H1 (cell line): Measurements from ENCODE around the gene DRD1. TPM values are rescaled to one million over a fixed set of nuclear protein-coding genes. Genes with fewer than 3 reads are reported as not detected.

Experiments used
- CTCF ChIA-PET: fragments of 300-600 bp; sonication (Branson Sonifier 250); formaldehyde crosslinking; loops from one replicate; lab custom pipeline; 2021; ENCODE audit not compliant: partially characterized antibody; lab: Charles Lee
- POLR2A ChIA-PET: fragments of 300-600 bp; sonication (Branson Sonifier 250); formaldehyde crosslinking; loops from one replicate; lab custom pipeline; 2021; ENCODE audit warnings: inconsistent platforms; ENCODE audit not compliant: partially characterized antibody; lab: Charles Lee
- DNase-seq, 2 experiments: peaks; one replicate each; pipeline versions ENCODE4 v3.0.0 to v3.0.0-alpha.2; 2010 to 2022; ENCODE audit warnings: low spot score in 2 of 2, low read depth in 1 of 2, mixed read lengths in 1 of 2
- FAIRE-seq: peaks from 2 replicates; lab custom pipeline; 2011; peaks lifted over from hg19 to GRCh38; lab: Jason Lieb, UNC
- H2AFZ ChIP-seq: 2 replicates; pipeline ENCODE4 v1.8.1; 2012; ENCODE audit warnings: low read length, inconsistent platforms
- H2AK5ac ChIP-seq: 2 replicates; pipeline ENCODE4 v1.6.1; 2013; ENCODE audit warnings: low read depth, low read length
- H2BK120ac ChIP-seq: replicated peaks from 2 replicates; pipeline ENCODE3; 2013; ENCODE audit warnings: low read depth, low read length, inconsistent platforms
- H2BK12ac ChIP-seq: 2 replicates; pipeline ENCODE4 v1.6.1; 2013; ENCODE audit warnings: low read depth, low read length
- H2BK15ac ChIP-seq: 2 replicates; pipeline ENCODE4 v1.6.1; 2013; ENCODE audit warnings: low read length
- H2BK20ac ChIP-seq: 2 replicates; pipeline ENCODE4 v1.6.1; 2013; ENCODE audit warnings: low read length
- H2BK5ac ChIP-seq: 2 replicates; pipeline ENCODE4 v1.6.1; 2013; ENCODE audit warnings: low read depth, low read length
- H3K14ac ChIP-seq: 2 replicates; pipeline ENCODE4 v1.6.1; 2013; ENCODE audit warnings: inconsistent platforms; ENCODE audit not compliant: insufficient read length
- H3K18ac ChIP-seq: 2 replicates; pipeline ENCODE4 v1.6.1; 2013; ENCODE audit warnings: low read length; ENCODE audit errors: extremely low read depth
- H3K23ac ChIP-seq: 2 replicates; pipeline ENCODE4 v1.6.1; 2013; ENCODE audit warnings: inconsistent platforms; ENCODE audit not compliant: insufficient read length
- H3K23me2 ChIP-seq: 2 replicates; pipeline ENCODE4 v1.6.1; 2013; ENCODE audit warnings: low read depth, low read length
- H3K27ac ChIP-seq: 2 replicates; pipeline ENCODE4 v1.6.1; 2011; ENCODE audit warnings: low read depth, low read length, inconsistent platforms
- H3K27me3 ChIP-seq, 4 experiments: replicated peaks in 1 of 4; 1 replicate in 1 of 4; 2 replicates in 3 of 4; pipeline versions ENCODE4 v1.6.1 to v1.8.1; 2011 to 2013; ENCODE audit warnings: low read length in 3 of 4, mild to moderate bottlenecking in 3 of 4, inconsistent platforms in 2 of 4, mixed read lengths in 2 of 4, moderate library complexity in 1 of 4; ENCODE audit not compliant: control insufficient read depth in 3 of 4, insufficient read depth in 3 of 4; ENCODE audit errors: extremely low read depth in 1 of 4
- H3K36me3 ChIP-seq, 4 experiments: 2 replicates each; pipeline versions ENCODE4 v1.6.1 to v1.8.1; 2011 to 2013; ENCODE audit warnings: mild to moderate bottlenecking in 4 of 4, low read length in 3 of 4, moderate library complexity in 2 of 4, control low read depth in 1 of 4, inconsistent platforms in 1 of 4; ENCODE audit not compliant: insufficient read depth in 4 of 4, control insufficient read depth in 2 of 4
- H3K4ac ChIP-seq: replicated peaks from 2 replicates; pipeline ENCODE3; 2013; ENCODE audit warnings: low read length, low read depth, mixed read lengths, inconsistent platforms; ENCODE audit not compliant: insufficient read length
- H3K4me1 ChIP-seq, 4 experiments: replicated peaks in 1 of 4; 1 replicate in 1 of 4; 2 replicates in 3 of 4; pipeline versions ENCODE4 v1.6.1 to v1.8.1; 2011 to 2013; ENCODE audit warnings: low read length in 3 of 4, inconsistent platforms in 2 of 4, mixed read lengths in 1 of 4; ENCODE audit not compliant: insufficient read depth in 4 of 4, control insufficient read depth in 3 of 4
- H3K4me2 ChIP-seq, 2 experiments: 2 replicates each; pipeline versions ENCODE4 v1.6.1 to v1.8.1; 2011 to 2013; ENCODE audit warnings: low read depth in 2 of 2, low read length in 2 of 2, control low read depth in 1 of 2, inconsistent platforms in 1 of 2, mild to moderate bottlenecking in 1 of 2; ENCODE audit not compliant: insufficient read depth in 1 of 2
- H3K4me3 ChIP-seq, 4 experiments: fragments of 200-600, 300-600 bp in 1 of 4; sonication (generic), shearing (Covaris generic), sonication (Bioruptor Twin) in 1 of 4; 2 replicates each; pipeline versions ENCODE4 v1.5.1 to v1.8.1; 2011 to 2016; ENCODE audit warnings: low read length in 4 of 4, low read depth in 3 of 4, control low read depth in 2 of 4, inconsistent platforms in 2 of 4, mild to moderate bottlenecking in 2 of 4, mixed read lengths in 1 of 4, moderate library complexity in 1 of 4; ENCODE audit not compliant: insufficient read depth in 2 of 4; ENCODE audit errors: extremely low read depth in 1 of 4
- H3K56ac ChIP-seq: replicated peaks from 2 replicates; pipeline ENCODE3; 2013; ENCODE audit warnings: low read depth, mild to moderate bottlenecking, mixed read lengths, low read length, inconsistent platforms; ENCODE audit not compliant: insufficient read length
- H3K79me1 ChIP-seq: 2 replicates; pipeline ENCODE4 v1.6.1; 2013; ENCODE audit warnings: low read depth, low read length, control low read depth
- H3K79me2 ChIP-seq, 2 experiments: 2 replicates each; pipeline versions ENCODE4 v1.6.1 to v1.8.1; 2012 to 2013; ENCODE audit warnings: low read length in 2 of 2, mild to moderate bottlenecking in 2 of 2, inconsistent platforms in 1 of 2; ENCODE audit not compliant: insufficient read depth in 2 of 2, control insufficient read depth in 1 of 2
- H3K9ac ChIP-seq, 4 experiments: replicated peaks in 1 of 4; 1 replicate in 1 of 4; 2 replicates in 3 of 4; pipeline versions ENCODE4 v1.6.1 to v1.8.1; 2011 to 2013; ENCODE audit warnings: low read depth in 3 of 4, low read length in 3 of 4, control low read depth in 2 of 4, mild to moderate bottlenecking in 2 of 4, moderate library complexity in 2 of 4, inconsistent platforms in 1 of 4; ENCODE audit errors: extremely low read depth in 1 of 4
- H3K9me3 ChIP-seq, 2 experiments: 2 replicates each; pipeline versions ENCODE4 v1.6.1 to v1.8.1; 2012 to 2013; ENCODE audit warnings: mild to moderate bottlenecking in 2 of 2, moderate library complexity in 2 of 2, control low read depth in 1 of 2, inconsistent platforms in 1 of 2, low read depth in 1 of 2, low read length in 1 of 2, mixed read lengths in 1 of 2; ENCODE audit not compliant: insufficient read depth in 2 of 2
- H4K20me1 ChIP-seq, 2 experiments: replicated peaks in 1 of 2; 2 replicates each; pipeline versions ENCODE3 to v1.8.1; 2011 to 2013; ENCODE audit warnings: inconsistent platforms in 2 of 2, low read length in 2 of 2, mild to moderate bottlenecking in 1 of 2; ENCODE audit not compliant: insufficient read depth in 2 of 2, control insufficient read depth in 1 of 2
- H4K5ac ChIP-seq: 2 replicates; pipeline ENCODE4 v1.6.1; 2013; ENCODE audit warnings: low read length, low read depth, mixed read lengths, inconsistent platforms; ENCODE audit not compliant: insufficient read length
- H4K8ac ChIP-seq: 2 replicates; pipeline ENCODE4 v1.8.0; 2013; ENCODE audit warnings: mild to moderate bottlenecking, moderate library complexity, low read length, inconsistent platforms; ENCODE audit not compliant: insufficient read depth; ENCODE audit errors: extremely low read depth
- H4K91ac ChIP-seq: replicated peaks from 2 replicates; pipeline ENCODE3; 2013; ENCODE audit warnings: low read length, mixed read lengths, inconsistent platforms; ENCODE audit not compliant: insufficient read length
- ATF2 ChIP-seq: IDR thresholded peaks from 2 replicates; pipeline ENCODE4 v1.6.1; 2012; ENCODE audit warnings: low read length, inconsistent platforms
- CHD1 ChIP-seq: IDR thresholded peaks from 2 replicates; pipeline ENCODE4 v1.6.1; 2012; ENCODE audit warnings: low read depth, low read length, improper control_type of control experiment
- EGR1 ChIP-seq: IDR thresholded peaks from 2 replicates; pipeline ENCODE4 v1.6.1; 2011; ENCODE audit warnings: low read depth, low read length, borderline replicate concordance
- EP300 ChIP-seq, 2 experiments: IDR thresholded peaks; 1 replicate in 1 of 2; 2 replicates in 1 of 2; pipeline ENCODE4 v1.6.1; 2011 to 2012; ENCODE audit warnings: low read depth in 2 of 2, low read length in 2 of 2, mild to moderate bottlenecking in 2 of 2, borderline replicate concordance in 1 of 2, inconsistent platforms in 1 of 2, moderate library complexity in 1 of 2
- GABPA ChIP-seq: IDR thresholded peaks from 2 replicates; pipeline ENCODE4 v1.6.1; 2011; ENCODE audit warnings: mild to moderate bottlenecking, low read length, moderate library complexity, borderline replicate concordance; ENCODE audit not compliant: insufficient read depth
- PHF8 ChIP-seq: fragments of 200-600 bp; sonication (generic); conservative IDR thresholded peaks from 2 replicates; pipeline ENCODE4 v1.7.1; 2012; ENCODE audit warnings: low read depth, mild to moderate bottlenecking, inconsistent platforms, low read length, moderate library complexity
- RAD21 ChIP-seq, 2 experiments: IDR thresholded peaks in 1 of 2; conservative IDR thresholded peaks in 1 of 2; 2 replicates each; pipeline ENCODE4 v1.6.1; 2011; ENCODE audit warnings: low read depth in 2 of 2, low read length in 2 of 2, improper control_type of control experiment in 1 of 2, inconsistent platforms in 1 of 2, mild to moderate bottlenecking in 1 of 2, moderate library complexity in 1 of 2
- RNF2 ChIP-seq: fragments of 200-900, 300-1000 bp; sonication (generic); IDR thresholded peaks from 2 replicates; pipeline ENCODE4 v1.7.1; 2016; ENCODE audit warnings: borderline replicate concordance, low read depth, mild to moderate bottlenecking, antibody characterized with exemption, low read length; ENCODE audit not compliant: poor library complexity, severe bottlenecking; ENCODE audit errors: missing control alignments
- SAP30 ChIP-seq: fragments of 300-600 bp; sonication (generic); IDR thresholded peaks from 2 replicates; pipeline ENCODE4 v1.7.1; 2012; ENCODE audit warnings: low read length, moderate library complexity, mild to moderate bottlenecking, inconsistent platforms; ENCODE audit not compliant: insufficient read depth, insufficient replicate concordance
- SUZ12 ChIP-seq: fragments of 200-600 bp; sonication (generic); IDR thresholded peaks from 2 replicates; pipeline ENCODE4 v1.6.1; 2012; ENCODE audit warnings: mild to moderate bottlenecking, inconsistent platforms, low read length, moderate library complexity, mixed read lengths
- WGBS, 2 experiments: shearing (Covaris generic) in 1 of 2; methylation state at CpG; one replicate each; pipeline versions ENCODE4 v1.1.6 to v1.1.7; 2013 to 2015; ENCODE audit warnings: low lambda C conversion rate in 2 of 2, mixed read lengths in 2 of 2, inconsistent platforms in 1 of 2, low coverage in 1 of 2, missing lambda C conversion rate in 1 of 2; ENCODE audit not compliant: insufficient replicate concordance in 2 of 2, insufficient coverage in 1 of 2, insufficient read length in 1 of 2; ENCODE audit errors: extremely low coverage in 1 of 2, missing lambda C conversion rate in 1 of 2; 5-methylcytosine and 5-hydroxymethylcytosine counted together
- polyA plus RNA-seq, 7 experiments: library from polyadenylated mRNA; depleted of rRNA in 3 of 7; stranded (reverse) in 5 of 7; unstranded in 2 of 7; fragments of >200 nt in 5 of 7; fragments of 200-250 nt in 2 of 7; gene quantifications; 1 replicate in 5 of 7; 2 replicates in 1 of 7; 4 replicates in 1 of 7; pipeline versions ENCODE4 v1.2.1 to v1.2.3, GENCODE V29; 2011 to 2013; ENCODE audit warnings: missing spikeins in 2 of 7, mixed read lengths in 2 of 7
- total RNA-seq: library from RNA; stranded (reverse); fragmentation: NEBNext Ultra II Directional; extraction: Animal tissue kit (Norgen Biotek cat#: 25700); gene quantifications from 2 replicates; pipeline ENCODE4 v1.2.1, GENCODE V29; 2021

The DRD1 gene
- total and polyA plus RNA-seq, 2 of the 8 experiments (the other 6 are each of a cell fraction or from before 2014, with no cell fraction given) = 0.03 to 0.19 TPM

DNA sequence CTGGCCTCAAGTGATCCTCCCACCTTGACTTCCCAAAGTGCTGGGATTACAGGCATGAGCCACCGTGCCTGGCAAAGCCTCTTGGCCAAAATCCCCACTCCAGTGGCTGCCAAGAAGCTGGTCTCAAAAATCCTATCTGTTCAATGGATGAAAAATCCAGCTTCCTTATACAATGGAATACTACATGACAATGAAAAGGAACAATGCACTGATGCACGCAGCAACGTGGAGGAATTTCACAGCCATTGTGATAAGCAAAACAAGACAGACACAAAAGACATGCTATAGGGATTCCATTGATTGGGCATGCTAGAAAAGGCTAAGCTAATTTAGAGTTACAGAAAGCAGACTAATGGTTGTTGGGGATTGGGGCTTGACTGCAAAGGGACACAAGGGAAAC lies 21.3 kb upstream of the DRD1 start:
- DNase-seq (no peak), FAIRE-seq (no peak)
- H4K20me1 ChIP-seq = no peaks in the 10 kb centered on the region
- no peak overlapping the region for H2AK5ac ChIP-seq
- no peak overlapping the region for H2BK5ac ChIP-seq
- ChIA-PET CTCF (interaction anchor here (0.6 to 3.7 kb wide), 53 partner anchors 9 to 1029 kb away, joined by 3 to 18 read pairs (median 4); partner anchors contain the start of genes DRD1 and SFXN1), POLR2A (interaction anchor here (1.4 kb wide), 1 partner anchor 13 kb away, joined by 5 read pairs; the partner anchor contains the start of gene SFXN1)
- no peak overlapping the region for H3K23ac ChIP-seq
- no peak overlapping the region for H4K5ac ChIP-seq
- H3K56ac ChIP-seq = no peak overlapping the region
- H3K4me3 ChIP-seq = no peak overlapping the region
- H3K9ac ChIP-seq = no peak overlapping the region
- H3K9me3 ChIP-seq = no peaks in the 10 kb centered on the region
- H3K4ac ChIP-seq = no peak overlapping the region
- no peak overlapping the region for H2AFZ ChIP-seq
- no peak overlapping the region for H3K4me2 ChIP-seq
- no peak overlapping the region for H4K8ac ChIP-seq
- no peak overlapping the region for H2BK12ac ChIP-seq
- H4K91ac ChIP-seq = no peak overlapping the region
- no peaks in the 10 kb centered on the region for H3K27me3 ChIP-seq
- H3K4me1 ChIP-seq = no peaks in the 10 kb centered on the region; a peak in 1 of 7 replicates
- H2BK15ac ChIP-seq = no peak overlapping the region
- no peak overlapping the region for H3K18ac ChIP-seq
- no peaks in the 10 kb centered on the region for H3K79me2 ChIP-seq
- no peak overlapping the region for H2BK120ac ChIP-seq
- H3K14ac ChIP-seq = no peak overlapping the region
- no peaks in the 10 kb centered on the region for H3K36me3 ChIP-seq
- no peak overlapping the region for H2BK20ac ChIP-seq
- 84% methylated on average over 3 of the region's 3 CpGs; no CpG with 5 or more reads in 1 of the 2 experiments for WGBS, 2 experiments
- no peak overlapping the region for H3K27ac ChIP-seq
- H3K79me1 ChIP-seq = no peaks in the 10 kb centered on the region
- no peaks in the 10 kb centered on the region for H3K23me2 ChIP-seq
- TF ChIP-seq CHD1 (no peak), ATF2 (no peak), SUZ12 (no peak), RNF2 (no peak), PHF8 (no peak), SAP30 (no peak), RAD21 (IDR thresholded peaks at IDR 0.05 in 1 of 2, conservative IDR thresholded peaks at IDR 0.05 in 1 of 2; ENCODE audit: low read depth in 2 of 2, low read length in 2 of 2) (no peak), GABPA (no peak), EP300 (IDR thresholded peaks at IDR 0.05; ENCODE audit: borderline replicate concordance in 1 of 2, low read depth in 2 of 2, low read length in 2 of 2) (no peak), EGR1 (no peak)
